LoVo (cell line): ENCODE measurements around the gene GTPBP4.

Source experiments
- DNase-seq: peaks from one replicate; pipeline ENCODE4 v3.0.0-alpha.2; 2016; ENCODE audit warnings: low spot score

The GTPBP4 gene

DNA sequence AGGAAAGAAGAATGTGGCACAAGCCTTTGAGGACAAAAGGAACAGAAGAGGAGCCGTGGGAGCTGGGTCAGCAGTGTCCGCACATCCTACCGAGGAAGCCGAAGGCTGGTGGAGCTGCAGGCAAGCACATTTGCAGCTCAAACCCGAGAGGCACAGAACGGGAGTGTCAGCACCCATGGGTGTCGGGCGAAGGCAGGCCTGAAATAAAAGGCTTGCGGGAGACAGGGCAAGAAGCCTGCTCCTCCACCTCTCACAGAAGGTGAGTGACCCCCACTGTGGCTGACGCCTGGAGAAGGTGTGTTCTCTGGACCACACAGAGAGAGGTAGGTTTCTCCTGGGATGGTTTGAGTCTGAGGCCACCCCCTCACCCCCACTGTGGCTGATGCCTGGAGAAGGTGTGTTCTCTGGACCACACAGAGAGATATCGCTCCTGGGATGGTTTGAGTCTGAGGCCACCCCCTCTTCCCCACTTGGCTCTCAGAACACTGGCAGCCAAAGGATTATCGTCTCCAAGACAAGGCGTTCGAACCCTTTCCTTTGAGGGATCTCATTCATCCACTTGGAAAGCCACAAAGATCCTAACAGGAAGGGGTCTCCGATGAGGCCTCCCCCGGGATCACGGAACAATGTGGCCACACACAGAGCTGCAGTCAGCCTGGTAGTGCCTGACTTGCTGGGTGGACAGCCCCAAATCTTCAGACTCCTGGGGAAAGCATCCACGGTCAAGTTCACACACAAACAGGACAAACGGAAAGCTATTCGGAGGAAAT is 21.6 kb upstream of the GTPBP4 start:
- DNase-seq, result no peak

DNA sequence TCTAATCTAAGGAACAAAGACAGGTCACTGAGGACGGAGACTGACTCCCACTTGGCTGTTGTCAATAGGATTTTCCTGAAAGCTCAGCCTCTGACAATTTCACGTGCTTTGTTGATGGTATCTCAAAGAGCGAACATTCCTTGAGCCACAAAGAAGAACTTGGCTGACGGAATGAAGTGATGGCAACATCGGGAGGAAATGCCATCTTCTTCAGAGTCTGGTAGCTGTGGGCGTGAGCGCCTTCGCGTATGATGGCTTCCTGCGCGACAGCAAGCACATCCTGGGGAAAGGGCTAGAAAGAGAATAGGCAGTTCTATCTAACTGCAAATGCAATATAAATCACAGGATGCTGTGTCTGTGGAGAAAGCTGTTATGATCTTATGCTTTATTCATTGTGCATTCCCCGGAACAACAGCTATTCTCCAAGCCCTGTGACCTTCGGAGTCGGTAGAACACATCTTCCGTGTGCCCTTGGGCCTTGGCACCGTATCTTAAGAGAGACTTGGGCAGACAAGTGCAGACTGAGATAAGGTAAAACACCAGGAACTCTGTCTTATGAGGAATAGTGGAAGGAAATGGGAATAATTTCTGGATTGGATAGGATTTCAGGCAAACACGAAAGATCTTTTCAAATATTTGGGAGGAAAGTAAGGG is 19.6 kb upstream of the GTPBP4 start:
- DNase-seq, result no peak

DNA sequence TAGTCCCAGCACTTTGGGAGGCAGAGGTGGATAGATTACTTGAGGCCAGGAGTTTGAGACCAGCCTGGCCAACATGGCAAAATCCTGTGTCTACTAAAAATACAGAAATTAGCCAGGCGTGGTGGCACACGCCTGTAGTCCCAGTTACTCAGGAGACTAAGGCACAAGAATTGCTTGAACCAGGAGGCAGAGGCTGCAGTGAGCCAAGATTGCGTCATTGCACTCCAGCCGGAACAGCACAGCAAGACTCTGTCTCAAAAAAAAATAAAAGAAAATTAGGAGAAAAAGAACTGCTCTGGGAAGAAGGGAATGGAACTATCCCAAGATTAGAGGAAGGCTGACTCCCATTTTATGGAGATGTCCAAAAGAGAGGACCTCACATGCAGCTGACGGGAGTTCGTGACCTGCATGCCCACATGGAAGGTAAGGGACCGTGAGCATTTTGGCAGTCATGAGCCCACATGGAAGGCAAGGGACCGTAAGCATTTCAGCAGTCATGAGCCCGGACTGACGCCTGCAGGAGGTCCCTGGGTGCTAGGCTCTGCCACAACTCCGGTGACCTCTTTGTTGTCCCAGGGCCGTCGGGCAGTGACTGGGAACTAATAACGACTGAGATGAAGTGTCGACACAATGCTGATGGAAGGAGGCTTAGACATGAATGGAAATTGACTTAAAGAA is 18.6 kb upstream of the GTPBP4 start:
- DNase-seq, result no peak

DNA sequence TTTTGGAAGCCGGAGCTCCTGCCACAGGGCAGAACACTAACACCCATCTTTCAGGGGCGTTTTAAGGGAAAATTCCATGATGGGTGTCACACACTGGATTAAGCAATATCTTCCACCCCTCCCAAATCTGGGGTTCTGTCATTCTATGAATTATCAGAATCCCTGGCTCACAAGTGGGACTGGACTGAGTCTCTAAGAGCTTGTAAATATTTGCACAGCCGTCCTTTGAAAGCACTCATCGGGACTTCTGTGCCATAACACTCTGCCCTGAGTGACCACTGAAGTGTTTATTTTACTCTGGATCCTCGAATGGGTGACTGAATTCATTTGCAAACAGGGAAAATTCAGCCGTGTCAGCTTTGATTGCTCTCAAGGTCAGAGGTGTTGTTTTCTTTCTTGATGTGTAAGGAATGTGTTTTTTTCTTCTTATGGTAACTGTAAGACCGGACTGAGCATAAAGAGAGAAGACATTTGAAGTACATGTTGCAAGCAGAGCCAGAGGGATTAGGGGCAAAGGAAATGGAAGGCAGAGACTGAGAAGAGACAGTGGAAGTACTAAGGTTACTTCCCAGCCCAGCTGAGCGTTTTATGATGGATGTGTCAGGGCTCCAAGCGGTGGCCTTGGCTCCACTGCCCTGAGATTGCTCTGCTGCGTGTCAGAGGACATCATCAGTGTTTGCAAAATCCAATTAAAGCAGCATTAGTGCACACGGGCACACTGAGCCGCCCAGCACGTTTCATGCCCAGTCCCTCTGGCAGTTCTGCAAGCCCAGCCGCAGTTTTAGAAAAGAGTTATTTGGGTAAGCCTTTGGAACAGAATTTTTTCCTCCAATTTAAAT is 17.7 kb upstream of the GTPBP4 start:
- no peak for DNase-seq

DNA sequence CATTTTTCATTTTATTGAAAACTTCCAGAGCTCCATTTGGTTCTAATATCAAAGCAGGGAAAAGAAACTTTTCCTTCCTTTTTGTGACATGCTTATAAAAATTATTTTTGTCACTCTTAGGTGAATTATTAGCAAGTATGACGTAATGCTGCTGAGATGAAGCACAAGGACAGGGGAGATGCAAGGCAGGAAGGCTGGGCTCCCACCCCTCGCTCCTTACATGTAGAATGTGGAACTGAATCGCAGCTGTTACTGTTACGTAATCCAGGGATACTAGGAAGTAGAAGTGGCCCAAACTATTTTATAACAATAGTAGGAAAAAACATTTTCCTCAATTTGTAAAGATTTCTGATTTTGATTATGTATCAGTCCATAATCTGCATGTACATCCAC is 17.1 kb upstream of the GTPBP4 start:
- no peak for DNase-seq

DNA sequence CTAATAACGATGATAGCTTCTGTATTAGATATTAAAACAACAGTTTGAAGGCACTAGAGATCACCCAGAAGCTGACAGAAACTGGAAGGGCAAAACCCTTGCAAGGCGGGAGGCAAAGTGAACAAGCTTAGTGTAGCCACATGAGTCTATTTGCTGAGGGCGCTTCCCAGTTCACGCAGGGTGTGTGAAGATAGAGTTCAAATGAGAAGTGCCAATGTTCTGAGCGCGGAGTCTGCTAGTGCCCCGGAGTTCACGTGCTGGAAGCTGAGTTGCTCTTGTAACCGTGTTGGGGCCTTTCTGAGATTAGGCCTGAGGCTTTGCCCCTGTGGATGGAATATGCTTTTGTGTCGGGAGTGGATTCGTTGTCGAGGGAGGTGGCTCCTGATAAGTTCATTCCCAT is 16.6 kb upstream of the GTPBP4 start:
- DNase-seq, result no peak

DNA sequence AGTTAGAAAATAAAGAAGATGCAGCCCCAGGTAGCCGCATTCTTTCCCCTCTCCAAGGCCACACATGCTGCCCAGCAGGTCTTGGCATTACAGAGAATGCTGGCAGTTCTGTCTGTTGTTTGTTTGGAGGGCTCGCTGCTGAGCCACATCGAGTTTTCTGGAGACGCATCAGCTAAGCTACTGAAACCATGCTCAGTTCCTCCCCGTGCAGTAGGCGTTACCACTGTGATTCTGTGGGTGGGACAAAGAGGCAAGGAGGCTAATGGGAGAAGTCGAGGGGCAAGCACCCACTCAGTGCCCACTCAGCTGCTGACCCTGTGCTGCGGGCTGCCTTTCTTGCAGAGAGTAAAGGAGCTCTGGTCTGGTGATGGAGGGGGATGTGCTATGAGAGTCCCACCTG is 15.5 kb upstream of the GTPBP4 start:
- no peak for DNase-seq

DNA sequence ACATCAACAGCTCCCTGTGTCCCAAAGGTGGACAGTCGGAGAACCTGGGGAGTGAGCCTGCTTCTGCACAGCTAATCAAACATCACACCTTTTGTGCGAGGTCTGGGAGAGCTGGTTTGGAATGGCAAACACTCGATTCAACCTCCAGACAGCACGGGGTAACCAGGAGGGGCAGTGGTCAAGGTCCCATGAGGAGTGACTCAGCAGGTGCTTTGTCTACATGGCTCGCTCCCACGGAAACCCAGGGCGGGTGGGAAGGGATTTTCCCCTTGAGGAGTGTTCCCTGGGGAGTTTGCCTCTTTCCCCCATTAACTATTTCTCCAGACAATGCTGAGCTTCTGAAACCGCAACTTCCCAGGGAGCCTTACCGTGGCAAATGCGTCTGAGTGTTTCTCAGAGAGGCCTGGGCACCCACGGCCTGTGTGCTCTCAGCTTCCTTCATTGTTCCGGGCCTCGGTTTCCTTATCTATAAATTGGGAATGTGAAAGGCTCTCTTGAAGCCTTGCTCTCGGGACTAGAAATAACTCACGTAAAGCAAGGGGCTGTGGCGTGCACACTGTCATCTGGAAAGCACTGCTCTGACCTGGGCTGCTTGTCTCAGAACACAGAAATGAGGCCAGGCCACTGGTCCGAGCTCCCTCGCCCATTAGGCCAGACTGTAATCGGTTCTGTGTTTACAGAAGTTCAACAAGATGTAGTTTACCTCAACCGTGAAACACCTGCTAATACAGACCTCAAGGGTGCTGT is 14.0 kb upstream of the GTPBP4 start:
- DNase-seq, result no peak

DNA sequence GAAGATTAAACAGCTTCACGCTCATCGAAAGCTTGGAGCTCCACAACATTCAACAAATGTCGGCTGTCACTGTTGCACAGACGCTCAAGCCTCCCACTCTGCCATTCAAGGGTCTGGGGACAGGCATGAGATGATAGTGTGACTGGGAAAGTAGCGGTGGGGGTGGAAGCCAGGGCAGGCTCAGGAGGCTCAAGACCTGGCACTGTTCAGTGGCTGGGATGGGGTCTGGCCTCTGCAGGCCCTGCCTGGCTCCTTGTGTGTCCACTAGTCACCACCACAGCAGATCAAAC is 13.5 kb upstream of the GTPBP4 start:
- DNase-seq, result no peak

DNA sequence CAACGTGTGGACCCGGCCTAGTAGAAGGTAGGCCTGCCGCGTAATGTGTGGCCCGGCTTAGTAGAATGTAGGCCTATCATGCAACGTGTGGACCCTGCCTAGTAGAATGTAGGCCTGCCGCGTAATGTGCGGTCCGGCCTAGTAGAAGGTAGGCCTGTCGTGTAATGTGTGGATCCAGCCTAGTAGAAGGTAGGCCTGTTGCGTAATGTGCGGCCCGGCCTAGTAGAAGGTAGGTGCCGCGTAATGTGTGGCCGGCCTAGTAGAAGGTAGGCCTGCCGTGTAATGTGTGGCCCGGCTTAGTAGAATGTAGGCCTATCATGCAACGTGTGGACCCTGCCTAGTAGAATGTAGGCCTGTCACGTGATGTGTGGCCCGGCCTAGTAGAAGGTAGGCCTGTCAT is 11.9 kb upstream of the GTPBP4 start:
- DNase-seq, result no peak

DNA sequence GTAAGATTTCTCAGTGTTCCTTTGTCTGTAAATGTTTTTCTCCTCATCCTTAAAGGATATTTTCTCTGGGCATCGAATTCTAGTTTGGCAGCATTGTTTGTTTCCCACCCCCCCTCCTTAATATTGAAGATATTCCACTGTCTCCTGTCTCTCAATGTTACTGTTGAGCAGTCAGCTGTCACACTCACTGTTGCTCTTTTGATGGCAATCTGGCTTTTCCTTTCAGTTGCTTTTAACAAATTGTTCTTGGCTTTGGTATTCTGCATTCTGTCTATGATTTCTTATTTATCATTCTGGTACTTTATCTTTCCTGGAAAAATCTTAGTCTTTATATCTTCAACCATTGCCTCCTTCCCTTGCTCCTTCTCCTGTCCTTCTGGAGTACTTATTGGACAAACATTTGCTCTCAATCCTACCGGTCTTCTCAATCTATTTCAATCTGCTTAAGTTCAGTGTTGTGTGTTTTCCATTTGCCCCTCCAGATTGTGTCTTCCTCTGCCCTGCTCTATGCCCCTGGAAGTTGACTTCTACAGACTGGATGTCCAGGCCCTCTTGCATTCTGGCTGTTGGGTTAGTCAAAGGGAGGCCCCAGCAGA is 9.3 kb upstream of the GTPBP4 start:
- no peak for DNase-seq

DNA sequence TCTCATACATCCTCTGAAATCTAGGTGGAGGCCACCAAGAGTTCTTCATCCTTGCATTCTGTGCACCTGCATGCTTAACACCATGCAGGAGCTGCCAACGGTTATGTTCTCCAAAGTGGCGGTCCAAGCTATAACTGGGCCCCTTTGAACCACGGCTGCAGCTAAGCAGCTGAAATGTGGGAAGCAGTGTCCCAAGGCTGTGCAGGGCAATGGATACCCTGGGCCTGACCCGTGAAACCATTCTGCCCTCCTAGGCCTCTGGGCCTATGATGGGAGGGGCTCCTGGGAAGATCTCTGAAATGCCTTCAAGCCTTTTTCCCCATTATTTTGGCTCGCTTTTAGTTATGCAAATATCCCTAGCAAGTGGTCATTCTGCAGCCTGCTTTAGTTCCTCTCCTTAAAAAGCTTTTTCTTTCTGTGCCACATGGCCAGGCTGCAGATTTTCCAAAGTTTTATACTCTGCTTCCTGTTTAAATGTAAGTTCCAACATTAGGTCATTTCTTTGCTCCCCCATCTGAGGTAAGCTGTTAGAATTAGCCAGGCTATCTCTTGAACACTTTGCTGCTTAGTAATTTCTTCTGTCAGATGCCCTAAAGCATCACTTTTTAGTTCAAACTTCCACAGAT is 7.7 kb upstream of the GTPBP4 start:
- DNase-seq, result no peak

DNA sequence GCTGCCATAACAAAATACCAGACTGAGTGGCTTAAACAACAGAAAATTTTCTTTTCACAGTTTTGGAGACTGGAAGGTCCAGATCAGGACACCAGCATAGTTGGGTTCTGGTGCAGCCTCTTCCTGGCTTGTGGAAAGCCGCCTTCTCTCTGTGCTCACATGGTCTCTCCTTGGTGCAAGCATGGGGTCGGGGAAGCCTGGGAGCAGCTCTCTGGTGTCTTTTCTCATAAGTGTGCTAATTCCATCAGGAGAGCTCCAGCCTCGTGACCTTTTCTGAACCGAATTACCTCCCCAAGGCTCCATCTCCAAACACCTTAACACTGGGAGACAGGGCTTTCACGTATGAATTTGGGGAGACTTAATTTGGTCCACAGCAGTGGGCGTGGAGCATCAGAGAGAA is 4.8 kb upstream of the GTPBP4 start:
- no peak for DNase-seq

DNA sequence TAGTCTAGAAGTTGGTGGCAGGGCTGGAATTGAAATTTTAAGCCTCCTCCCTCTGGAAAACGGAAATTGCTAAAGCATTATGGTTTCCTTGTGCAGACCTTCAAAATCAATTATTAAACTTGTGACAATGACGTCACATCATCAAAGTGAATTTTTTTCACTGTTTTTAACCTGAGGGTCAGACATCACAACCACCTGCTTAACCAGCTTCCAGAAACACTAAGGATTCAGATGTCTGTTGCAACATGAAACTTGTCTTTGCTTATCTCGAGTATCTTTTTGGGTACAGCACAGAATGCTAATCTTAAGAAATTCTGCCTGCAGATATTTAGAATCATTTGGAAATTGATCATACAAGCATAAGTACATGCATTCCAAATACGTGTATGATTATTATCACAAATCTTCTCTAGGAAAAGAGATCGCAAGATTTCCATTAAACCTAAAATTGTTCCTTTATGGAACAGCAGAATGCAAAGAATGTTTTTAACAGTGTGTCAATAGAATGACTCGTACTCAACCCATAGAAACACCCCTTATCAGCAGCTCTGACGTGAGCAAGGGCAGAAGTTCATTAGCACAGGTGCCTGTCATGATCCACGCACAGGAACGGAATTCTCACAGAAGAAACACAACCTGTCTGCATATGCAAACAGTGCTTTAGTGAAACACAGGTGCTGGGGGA is 4.1 kb upstream of the GTPBP4 start:
- no peak for DNase-seq

DNA sequence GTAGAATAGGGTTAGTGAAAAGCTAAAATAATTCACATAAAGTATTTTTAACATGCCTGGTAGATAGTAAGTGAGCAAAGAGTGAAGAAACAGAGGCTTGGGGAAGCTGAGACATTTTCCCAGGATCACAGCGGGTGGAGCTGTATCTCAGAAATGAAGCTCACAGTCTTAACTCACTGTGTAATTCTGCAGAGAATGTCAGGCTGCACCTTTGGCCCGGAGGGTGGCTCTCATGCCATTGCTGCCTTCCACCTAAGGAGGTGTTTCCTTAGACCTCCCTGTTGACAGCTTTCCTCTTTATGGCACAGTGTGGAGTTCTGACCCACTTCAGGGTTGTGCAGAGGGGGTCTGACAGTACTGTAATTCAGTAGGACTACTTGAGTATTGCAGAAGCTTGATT is 2.9 kb upstream of the GTPBP4 start:
- DNase-seq, result no peak

DNA sequence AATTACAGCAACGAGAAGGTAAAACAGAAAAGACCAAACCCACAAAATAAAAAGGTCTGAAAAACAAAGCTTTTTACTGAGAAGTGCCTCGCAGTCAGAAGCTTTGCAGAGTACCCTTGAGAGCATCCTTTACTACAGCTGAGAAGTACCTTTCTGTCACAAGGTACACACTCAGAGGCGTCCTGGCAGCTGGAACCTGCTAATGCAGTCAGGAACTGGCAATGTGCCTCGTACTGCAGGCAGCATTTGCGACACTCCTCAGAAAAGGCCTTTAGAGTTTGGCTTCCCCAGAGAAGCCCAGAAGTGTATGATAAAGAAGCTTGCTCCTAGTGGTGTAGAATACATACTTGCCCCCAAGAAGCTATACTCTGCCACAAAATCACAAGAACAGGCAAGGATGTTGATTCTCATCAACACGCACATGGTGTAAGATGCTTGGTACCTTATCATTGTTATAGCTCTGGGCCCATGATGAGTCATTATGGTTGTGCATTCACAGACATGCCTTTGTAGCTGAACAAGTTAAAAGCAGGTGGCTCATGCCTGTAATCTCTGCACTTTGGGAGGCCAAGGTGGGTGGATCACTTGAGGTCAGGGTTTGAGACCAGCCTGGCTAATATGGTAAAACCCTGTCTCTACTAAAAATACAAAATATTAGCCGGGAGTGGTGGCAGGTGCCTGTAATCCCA is 2.0 kb upstream of the GTPBP4 start:
- DNase-seq, result peak; percentile 29

DNA sequence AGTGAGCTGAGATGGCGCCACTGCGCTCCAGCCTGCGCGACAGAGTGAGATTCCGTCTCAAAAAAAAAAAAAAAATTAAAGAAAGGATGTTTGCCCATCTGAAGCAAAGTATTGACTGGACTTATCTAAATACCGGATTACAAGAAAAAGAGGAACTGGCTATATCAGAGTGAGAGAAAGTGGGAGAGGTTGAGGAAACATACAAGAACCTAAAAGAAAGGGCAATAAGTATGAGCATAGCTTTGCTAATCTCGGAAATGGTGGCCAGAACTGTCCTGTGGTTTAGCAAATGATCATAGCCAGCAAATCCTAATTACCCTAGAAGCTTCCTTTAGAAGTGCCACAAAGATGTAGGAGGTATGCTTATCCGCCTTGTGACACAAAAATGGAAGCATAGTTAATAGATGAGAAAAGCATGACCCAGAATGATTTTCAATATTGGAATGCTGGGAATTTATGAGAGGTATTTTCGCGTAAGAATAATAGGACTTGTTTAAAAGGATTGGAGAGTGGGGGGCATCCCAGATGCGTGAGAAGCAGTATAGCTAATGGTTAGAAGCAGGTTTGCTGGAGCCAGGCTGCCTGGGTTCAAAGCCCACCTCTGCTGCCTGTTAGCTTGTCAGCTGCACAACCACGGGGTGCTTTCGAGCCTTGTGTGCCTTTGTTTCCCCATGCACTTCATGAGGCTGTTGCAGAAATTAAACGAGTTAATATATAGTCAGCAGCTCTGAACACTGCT is 1.2 kb upstream of the GTPBP4 start:
- DNase-seq, result peak; percentile 19

DNA sequence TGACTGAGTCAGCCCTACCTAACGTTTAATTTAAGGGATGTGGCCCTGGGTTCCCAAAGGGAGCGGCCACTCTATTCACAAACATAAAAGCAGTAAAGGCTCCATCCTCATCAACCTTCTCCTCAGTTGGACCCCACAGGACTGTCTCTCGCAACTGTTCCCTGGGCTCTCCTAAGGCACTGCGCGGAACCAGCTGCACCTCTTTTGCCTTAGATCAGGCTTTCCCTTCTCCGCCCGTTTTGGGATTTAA is 689 bp upstream of the GTPBP4 start:
- no peak for DNase-seq
